Naive thymus-derived CD8-positive, alpha-beta T cell (primary cell): ENCODE data around the gene GPR42. TPM values are rescaled to one million over a fixed set of nuclear protein-coding genes. Genes with fewer than 3 reads are reported as not detected.
A peak's percentile ranks its signal among the peaks of the same experiment; 100 is the strongest.
"Not testable (repeated sequence)": the region's sequence is repeated elsewhere in the genome, so short reads cannot be mapped to it uniquely, and the experiment has no call there.

Experiments
- ATAC-seq, 2 donors: fragments of 150-1000 bp; cut with Tn5 transposase in 1 of 2; sonication (Bioruptor Pico), chemical (Tn5 transposase) in 1 of 2; 1 replicate in 1 of 2; 2 replicates in 1 of 2; pipeline ENCODE4 v1.10.0; 2021; ENCODE audit warnings: mild to moderate bottlenecking in 2 of 2, moderate library complexity in 2 of 2
- POLR2A ChIA-PET: fragments of 350-600 bp; sonication (Branson Sonifier 250); formaldehyde crosslinking; loops from one replicate; lab custom pipeline; 2021; ENCODE audit warnings: antibody characterized with exemption; lab: Charles Lee
- DNase-seq, 10 donors: peaks; one replicate each; pipeline versions ENCODE4 v3.0.0 to v3.0.0-alpha.2; 2020 to 2022
- H3K27ac Mint-ChIP-seq, 10 donors: one replicate each; pipeline ENCODE4 v1.8.0; 2020 to 2022; ENCODE audit warnings: mild to moderate bottlenecking in 10 of 10, mixed read lengths in 10 of 10, moderate library complexity in 4 of 10, inconsistent platforms in 1 of 10
- H3K27me3 Mint-ChIP-seq, 5 donors: one replicate each; pipeline ENCODE4 v1.8.0; 2021 to 2022; ENCODE audit warnings: mixed read lengths in 5 of 5
- H3K36me3 Mint-ChIP-seq, 3 donors: one replicate each; pipeline ENCODE4 v1.8.0; 2020 to 2022; ENCODE audit warnings: mixed read lengths in 3 of 3, mild to moderate bottlenecking in 2 of 3, inconsistent platforms in 1 of 3
- H3K4me1 Mint-ChIP-seq, 4 donors: one replicate each; pipeline ENCODE4 v1.8.0; 2021 to 2022; ENCODE audit warnings: mixed read lengths in 4 of 4
- H3K4me3 Mint-ChIP-seq, 10 donors: one replicate each; pipeline ENCODE4 v1.8.0; 2020 to 2022; ENCODE audit warnings: mild to moderate bottlenecking in 10 of 10, mixed read lengths in 10 of 10, moderate library complexity in 6 of 10, inconsistent platforms in 1 of 10
- H3K9me3 Mint-ChIP-seq, 9 donors: one replicate each; pipeline ENCODE4 v1.8.0; 2020 to 2022; ENCODE audit warnings: mixed read lengths in 9 of 9, mild to moderate bottlenecking in 3 of 9, inconsistent platforms in 1 of 9, moderate library complexity in 1 of 9
- polyA plus RNA-seq, 3 donors: library from polyadenylated mRNA; unstranded; fragments of 300-500 nt; fragmentation: Illumina TruSeq; gene quantifications; one replicate each; pipeline ENCODE4 v1.2.3, GENCODE V29; 2021
- total RNA-seq, 8 experiments: library from RNA in 2 of 8; stranded (reverse) in 2 of 8; gene quantifications; one replicate each; pipeline ENCODE4 v1.2.3 and lab custom pipeline; 2021 to 2026

Gene GPR42
- total and polyA plus RNA-seq, 5 experiments from 2014 or later, result not detected

- H3K9me3 Mint-ChIP-seq, ATAC-seq, POLR2A ChIA-PET: not testable (repeated sequence)
These were observed 12.0 kb upstream of the GPR42 start for GRCh38 chr19:35358834-35359233.

GRCh38 chr19:35359395-35359794, 11.5 kb upstream of the GPR42 start:
- Mint-ChIP-seq H3K4me1 (peaks cover 5 to 12% (median 7%) of the 10 kb centered on the region in 4 donors), H3K27me3 (peaks cover 0 to 49% (median 12%) of the 10 kb centered on the region in 5 donors)
- ATAC-seq, H3K9me3 Mint-ChIP-seq, H3K4me3 Mint-ChIP-seq, DNase-seq, H3K27ac Mint-ChIP-seq, POLR2A ChIA-PET, H3K36me3 Mint-ChIP-seq: not testable (repeated sequence)

More at GRCh38 chr19:35358834-35359233, 12.0 kb upstream of the GPR42 start:
- not testable (repeated sequence) for H3K36me3 Mint-ChIP-seq, H3K27ac Mint-ChIP-seq, H3K4me3 Mint-ChIP-seq, DNase-seq
- Mint-ChIP-seq H3K4me1 (peaks cover 5 to 12% (median 7%) of the 10 kb centered on the region in 4 donors), H3K27me3 (peaks cover 0 to 43% (median 10%) of the 10 kb centered on the region in 5 donors)

GRCh38 chr19:35360081-35360480, 10.8 kb upstream of the GPR42 start:
- DNase-seq, H3K4me1 Mint-ChIP-seq, H3K9me3 Mint-ChIP-seq, H3K36me3 Mint-ChIP-seq, H3K4me3 Mint-ChIP-seq, POLR2A ChIA-PET, H3K27ac Mint-ChIP-seq, ATAC-seq: not testable (repeated sequence)
- H3K27me3 Mint-ChIP-seq, result peaks cover 0 to 50% (median 17%) of the 10 kb centered on the region in 5 donors

GRCh38 chr19:35360880-35361420, 9.9 kb upstream of the GPR42 start:
- Mint-ChIP-seq H3K4me1 (peaks cover 5 to 9% (median 7%) of the 10 kb centered on the region in 4 donors), H3K9me3 (no peaks in the 10 kb centered on the region), H3K36me3 (no peaks in the 10 kb centered on the region), H3K4me3 (no peak overlapping the region), H3K27ac (no peak overlapping the region), H3K27me3 (peaks cover 0 to 53% (median 19%) of the 10 kb centered on the region in 5 donors)
- no peak for DNase-seq
- ATAC-seq, result no peak
- POLR2A ChIA-PET, result no interaction called here

- POLR2A ChIA-PET, result no interaction called here
- Mint-ChIP-seq H3K36me3 (no peaks in the 10 kb centered on the region), H3K9me3 (no peaks in the 10 kb centered on the region), H3K27ac (no peak overlapping the region), H3K27me3 (peaks cover 0 to 59% (median 22%) of the 10 kb centered on the region in 5 donors), H3K4me3 (no peak overlapping the region), H3K4me1 (peaks cover 5 to 9% (median 7%) of the 10 kb centered on the region in 4 donors)
- DNase-seq, result no peak
- ATAC-seq, result no peak
These were observed 8.4 kb upstream of the GPR42 start for GRCh38 chr19:35362261-35363000.

GRCh38 chr19:35363001-35363590, 7.8 kb upstream of the GPR42 start:
- ATAC-seq (no peak), DNase-seq (no peak)
- Mint-ChIP-seq H3K27ac (peak overlapping the region in 1 of 10 donors; percentile 53), H3K9me3 (no peaks in the 10 kb centered on the region), H3K36me3 (no peaks in the 10 kb centered on the region), H3K27me3 (peaks cover 0 to 53% (median 22%) of the 10 kb centered on the region in 5 donors), H3K4me1 (peaks cover 3 to 4% (median 3%) of the 10 kb centered on the region in 4 donors), H3K4me3 (no peak overlapping the region)
- POLR2A ChIA-PET, result interaction anchor here (0.6 kb wide), 1 partner anchor 12 kb away, joined by 5 read pairs; no protein-coding TSS in a partner anchor

- Mint-ChIP-seq H3K4me1 (no peaks in the 10 kb centered on the region), H3K9me3 (no peaks in the 10 kb centered on the region), H3K4me3 (no peak overlapping the region), H3K27ac (no peak overlapping the region), H3K36me3 (no peaks in the 10 kb centered on the region), H3K27me3 (peaks cover 0 to 47% (median 22%) of the 10 kb centered on the region in 5 donors)
- DNase-seq, result no peak
- ATAC-seq, result no peak
- POLR2A ChIA-PET, result interaction anchor here (0.6 kb wide), 1 partner anchor 13 kb away, joined by 5 read pairs; no protein-coding TSS in a partner anchor
These were observed 7.0 kb upstream of the GPR42 start for GRCh38 chr19:35363711-35364425.

- POLR2A ChIA-PET, result interaction anchor here (0.9 kb wide), 1 partner anchor 13 kb away, joined by 4 read pairs; no protein-coding TSS in a partner anchor
- H3K9me3 Mint-ChIP-seq, result no peaks in the 10 kb centered on the region
These were observed 5.6 kb upstream of the GPR42 start for GRCh38 chr19:35365303-35365702.

GRCh38 chr19:35368378-35368777, 2.5 kb upstream of the GPR42 start:
- H3K9me3 Mint-ChIP-seq, result no peaks in the 10 kb centered on the region
- H3K36me3 Mint-ChIP-seq, result no peaks in the 10 kb centered on the region
- H3K4me1 Mint-ChIP-seq, result peaks cover 0 to 2% (median 0%) of the 10 kb centered on the region in 4 donors
- ATAC-seq (no peak), DNase-seq (no peak)
- H3K4me3 Mint-ChIP-seq, result no peak overlapping the region
- POLR2A ChIA-PET, result no interaction called here
- no peak overlapping the region for H3K27ac Mint-ChIP-seq
- H3K27me3 Mint-ChIP-seq, result peaks cover 0 to 20% (median 12%) of the 10 kb centered on the region in 5 donors

More at GRCh38 chr19:35365303-35365702, 5.6 kb upstream of the GPR42 start:
- ATAC-seq (no peak), DNase-seq (no peak)
- no peaks in the 10 kb centered on the region for H3K36me3 Mint-ChIP-seq
- H3K4me3 Mint-ChIP-seq, result no peak overlapping the region
- H3K27me3 Mint-ChIP-seq, result peaks cover 0 to 47% (median 22%) of the 10 kb centered on the region in 5 donors
- no peak overlapping the region for H3K27ac Mint-ChIP-seq
- peaks cover 0 to 2% (median 0%) of the 10 kb centered on the region in 4 donors for H3K4me1 Mint-ChIP-seq

GRCh38 chr19:35369522-35369921, 1.3 kb upstream of the GPR42 start:
- Mint-ChIP-seq H3K4me1 (peaks cover 0 to 4% (median 0%) of the 10 kb centered on the region in 4 donors), H3K9me3 (no peaks in the 10 kb centered on the region), H3K27me3 (peaks cover 0 to 13% (median 9%) of the 10 kb centered on the region in 5 donors), H3K4me3 (no peak overlapping the region), H3K36me3 (no peaks in the 10 kb centered on the region), H3K27ac (no peak overlapping the region)
- POLR2A ChIA-PET, result no interaction called here
- ATAC-seq (no peak), DNase-seq (no peak)

GRCh38 chr19:35373492-35373891, 2.6 kb downstream of the GPR42 start:
- no peak overlapping the region for H3K4me3 Mint-ChIP-seq
- peaks cover 0 to 5% (median 0%) of the 10 kb centered on the region in 9 donors for H3K9me3 Mint-ChIP-seq
- no peak for DNase-seq
- H3K27ac Mint-ChIP-seq, result no peak overlapping the region
- peaks cover 0 to 16% (median 3%) of the 10 kb centered on the region in 4 donors for H3K4me1 Mint-ChIP-seq
- POLR2A ChIA-PET, result no interaction called here
- no peak for ATAC-seq
- peaks cover 5 to 27% (median 10%) of the 10 kb centered on the region in 5 donors for H3K27me3 Mint-ChIP-seq
- peaks cover 0 to 2% (median 0%) of the 10 kb centered on the region in 3 donors for H3K36me3 Mint-ChIP-seq

GRCh38 chr19:35374031-35374430, 3.2 kb downstream of the GPR42 start:
- DNase-seq, H3K9me3 Mint-ChIP-seq, ATAC-seq, H3K4me3 Mint-ChIP-seq, H3K36me3 Mint-ChIP-seq, POLR2A ChIA-PET: not testable (repeated sequence)
- Mint-ChIP-seq H3K4me1 (peaks cover 0 to 16% (median 3%) of the 10 kb centered on the region in 4 donors), H3K27me3 (peaks cover 5 to 27% (median 10%) of the 10 kb centered on the region in 5 donors), H3K27ac (peak overlapping the region in 1 of 10 donors; percentile 17)
